ENCODE data around the gene LMNB1. TPM values are rescaled to one million over a fixed set of nuclear protein-coding genes. Genes with fewer than 3 reads are reported as not detected.
"Not testable (repeated sequence)": the region's sequence is repeated elsewhere in the genome, so short reads cannot be mapped to it uniquely, and the experiment has no call there.

Gene LMNB1
- total RNA-seq, 1 experiment from 2014 or later = 31.6 TPM

- no peaks in the 10 kb centered on the region for H3K9me3 Mint-ChIP-seq (ENCODE audit: unreplicated experiment)
- intact Hi-C loops (cut with micrococcal nuclease) = no loop called here
- ChIA-PET POLR2A (no interaction called here), CTCF (interaction anchor here (0.6 to 1.2 kb wide), 5 partner anchors 12 to 120 kb away, joined by 3 to 4 read pairs (median 4); no protein-coding TSS in a partner anchor)
- H3K4me3 Mint-ChIP-seq (ENCODE audit: unreplicated experiment) = no peak overlapping the region
- H3K4me1 Mint-ChIP-seq (ENCODE audit: insufficient read depth, unreplicated experiment) = no peaks in the 10 kb centered on the region
- BruUV-seq (replicated peaks) = no TSS peak
- TF ChIP-seq CTCF (IDR thresholded peaks at IDR 0.05; ENCODE audit: unreplicated experiment) = no peak
- no peak for DNase-seq (ENCODE audit: unreplicated experiment)
- H3K36me3 Mint-ChIP-seq (ENCODE audit: insufficient read depth, unreplicated experiment) = no peaks in the 10 kb centered on the region
- H3K27me3 Mint-ChIP-seq (ENCODE audit: insufficient read depth, unreplicated experiment) = no peaks in the 10 kb centered on the region
- no peak overlapping the region for H3K27ac Mint-ChIP-seq (ENCODE audit: low read depth, unreplicated experiment)
These were observed 21.3 kb upstream of the LMNB1 start for GRCh38 chr5:126755593-126755992.

GRCh38 chr5:126757713-126758357 lies 19.1 kb upstream of the LMNB1 start:
- CTCF ChIA-PET = no interaction called here
- no peak for DNase-seq (ENCODE audit: unreplicated experiment)
- no peak overlapping the region for H3K4me3 Mint-ChIP-seq (ENCODE audit: unreplicated experiment)
- no peak overlapping the region for H3K27ac Mint-ChIP-seq (ENCODE audit: low read depth, unreplicated experiment)
- no TSS peak for BruUV-seq (replicated peaks)
- no peaks in the 10 kb centered on the region for H3K36me3 Mint-ChIP-seq (ENCODE audit: insufficient read depth, unreplicated experiment)
- H3K4me1 Mint-ChIP-seq (ENCODE audit: insufficient read depth, unreplicated experiment) = no peaks in the 10 kb centered on the region
- POLR2A ChIA-PET = interaction anchor here (1.9 kb wide), 1 partner anchor 19 kb away, joined by 5 read pairs; the partner anchor contains the start of gene LMNB1
- no peaks in the 10 kb centered on the region for H3K27me3 Mint-ChIP-seq (ENCODE audit: insufficient read depth, unreplicated experiment)
- H3K9me3 Mint-ChIP-seq (ENCODE audit: unreplicated experiment) = no peaks in the 10 kb centered on the region
- TF ChIP-seq CTCF (IDR thresholded peaks at IDR 0.05; ENCODE audit: unreplicated experiment) = no peak
- intact Hi-C loops (cut with micrococcal nuclease) = no loop called here

GRCh38 chr5:126763371-126763770 lies 13.6 kb upstream of the LMNB1 start:
- DNase-seq (ENCODE audit: unreplicated experiment) = no peak
- no peak overlapping the region for H3K4me3 Mint-ChIP-seq (ENCODE audit: unreplicated experiment)
- intact Hi-C loops (cut with micrococcal nuclease) = no loop called here
- ChIA-PET POLR2A (interaction anchor here (1.1 kb wide), 1 partner anchor 15 kb away, joined by 4 read pairs; no protein-coding TSS in a partner anchor), CTCF (no interaction called here)
- no peaks in the 10 kb centered on the region for H3K4me1 Mint-ChIP-seq (ENCODE audit: insufficient read depth, unreplicated experiment)
- H3K27ac Mint-ChIP-seq (ENCODE audit: low read depth, unreplicated experiment) = no peak overlapping the region
- TF ChIP-seq CTCF (IDR thresholded peaks at IDR 0.05; ENCODE audit: unreplicated experiment) = no peak
- no peaks in the 10 kb centered on the region for H3K27me3 Mint-ChIP-seq (ENCODE audit: insufficient read depth, unreplicated experiment)
- no peaks in the 10 kb centered on the region for H3K36me3 Mint-ChIP-seq (ENCODE audit: insufficient read depth, unreplicated experiment)
- no TSS peak for BruUV-seq (replicated peaks)
- H3K9me3 Mint-ChIP-seq (ENCODE audit: unreplicated experiment) = no peaks in the 10 kb centered on the region

- intact Hi-C loops (cut with micrococcal nuclease) = no loop called here
- DNase-seq (ENCODE audit: unreplicated experiment) = no peak
- Mint-ChIP-seq H3K27ac (ENCODE audit: low read depth, unreplicated experiment) (no peak overlapping the region), H3K4me3 (ENCODE audit: unreplicated experiment) (no peak overlapping the region), H3K4me1 (ENCODE audit: insufficient read depth, unreplicated experiment) (no peaks in the 10 kb centered on the region), H3K9me3 (ENCODE audit: unreplicated experiment) (no peaks in the 10 kb centered on the region), H3K27me3 (ENCODE audit: insufficient read depth, unreplicated experiment) (no peaks in the 10 kb centered on the region), H3K36me3 (ENCODE audit: insufficient read depth, unreplicated experiment) (no peaks in the 10 kb centered on the region)
- ChIA-PET CTCF (interaction anchor here (0.5 to 1.5 kb wide), 3 partner anchors 11 to 169 kb away, joined by 3 to 5 read pairs (median 3); partner anchors contain the start of gene PHAX), POLR2A (no interaction called here)
- BruUV-seq (replicated peaks) = no TSS peak
- no peak for TF ChIP-seq CTCF (IDR thresholded peaks at IDR 0.05; ENCODE audit: unreplicated experiment)
These were observed 7.2 kb upstream of the LMNB1 start for GRCh38 chr5:126769703-126770102.

- H3K4me1 Mint-ChIP-seq (ENCODE audit: insufficient read depth, unreplicated experiment); H3K9me3 Mint-ChIP-seq (ENCODE audit: unreplicated experiment); H3K36me3 Mint-ChIP-seq (ENCODE audit: insufficient read depth, unreplicated experiment); H3K27ac Mint-ChIP-seq (ENCODE audit: low read depth, unreplicated experiment); intact Hi-C loops (cut with micrococcal nuclease); H3K4me3 Mint-ChIP-seq (ENCODE audit: unreplicated experiment); DNase-seq (ENCODE audit: unreplicated experiment); BruUV-seq (replicated peaks); H3K27me3 Mint-ChIP-seq (ENCODE audit: insufficient read depth, unreplicated experiment): not testable (repeated sequence)
- POLR2A ChIA-PET = interaction anchor here (0.7 kb wide), 2 partner anchors 86 to 711 kb away, joined by 3 read pairs; no protein-coding TSS in a partner anchor
- CTCF ChIA-PET = interaction anchor here (8.9 to 14.4 kb wide), 2 partner anchors 95 to 118 kb away, joined by 149 to 456 read pairs; no protein-coding TSS in a partner anchor
These were observed 3.4 kb upstream of the LMNB1 start for GRCh38 chr5:126773536-126773935.

- DNase-seq (ENCODE audit: unreplicated experiment); intact Hi-C loops (cut with micrococcal nuclease); POLR2A ChIA-PET; H3K27me3 Mint-ChIP-seq (ENCODE audit: insufficient read depth, unreplicated experiment); H3K27ac Mint-ChIP-seq (ENCODE audit: low read depth, unreplicated experiment); BruUV-seq (replicated peaks); H3K9me3 Mint-ChIP-seq (ENCODE audit: unreplicated experiment); H3K36me3 Mint-ChIP-seq (ENCODE audit: insufficient read depth, unreplicated experiment); H3K4me3 Mint-ChIP-seq (ENCODE audit: unreplicated experiment); H3K4me1 Mint-ChIP-seq (ENCODE audit: insufficient read depth, unreplicated experiment): not testable (repeated sequence)
- CTCF ChIA-PET = interaction anchor here (0.8 to 14.4 kb wide), 6 partner anchors 29 to 437 kb away, joined by 3 to 456 read pairs (median 76); no protein-coding TSS in a partner anchor
These were observed 2.3 kb upstream of the LMNB1 start for GRCh38 chr5:126774595-126774994.
